Neural progenitor cell (in vitro differentiated cells): ENCODE results near the gene LDLRAD2. TPM values are rescaled to one million over a fixed set of nuclear protein-coding genes. Genes with fewer than 3 reads are reported as not detected.

Experiments used
- DNase-seq: peaks from one replicate; pipeline ENCODE4 v3.0.0-alpha.2; 2016; ENCODE audit warnings: low spot score
- H2AFZ ChIP-seq: fragments of 200-600 bp; sonication (generic); replicated peaks from 2 replicates; pipeline ENCODE4 v1.6.1; 2016; ENCODE audit warnings: antibody characterized with exemption
- H3F3A ChIP-seq: fragments of 200-600 bp; sonication (generic); 2 replicates; pipeline ENCODE4 v1.6.1; 2016; ENCODE audit warnings: antibody characterized with exemption, low read depth
- H3K27ac ChIP-seq: fragments of 200-600 bp; sonication (generic); 2 replicates; pipeline ENCODE4 v1.5.1; 2016; ENCODE audit warnings: mild to moderate bottlenecking
- H3K27me3 ChIP-seq: fragments of 200-600 bp; sonication (generic); 2 replicates; pipeline ENCODE4 v1.6.1; 2016; ENCODE audit warnings: mild to moderate bottlenecking, moderate library complexity
- H3K36me3 ChIP-seq: fragments of 200-600 bp; sonication (generic); 2 replicates; pipeline ENCODE4 v1.5.1; 2016
- H3K4me1 ChIP-seq: fragments of 200-600 bp; sonication (generic); 2 replicates; pipeline ENCODE4 v1.6.1; 2016; ENCODE audit warnings: mixed run types
- H3K4me2 ChIP-seq: fragments of 200-600 bp; sonication (generic); 2 replicates; pipeline ENCODE4 v1.6.1; 2016
- H3K4me3 ChIP-seq: fragments of 200-600 bp; sonication (generic); 2 replicates; pipeline ENCODE4 v1.5.1; 2016
- H3K79me2 ChIP-seq: fragments of 200-600 bp; sonication (generic); 2 replicates; pipeline ENCODE4 v1.6.1; 2016; ENCODE audit warnings: low read depth
- H3K9ac ChIP-seq: fragments of 200-600 bp; sonication (generic); 2 replicates; pipeline ENCODE4 v1.6.1; 2016
- H3K9me3 ChIP-seq: fragments of 200-600 bp; sonication (generic); 2 replicates; pipeline ENCODE4 v1.5.1; 2016; ENCODE audit warnings: low read depth
- H4K20me1 ChIP-seq: fragments of 200-600 bp; sonication (generic); 2 replicates; pipeline ENCODE4 v1.6.1; 2016; ENCODE audit warnings: low read depth
- H3K27ac Mint-ChIP-seq: 3 replicates; pipeline ENCODE4 v1.8.0; 2021; ENCODE audit warnings: mixed read lengths
- H3K27me3 Mint-ChIP-seq: 2 replicates; pipeline ENCODE4 v1.8.0; 2022; ENCODE audit warnings: low read depth, mild to moderate bottlenecking, inconsistent platforms, moderate library complexity, mixed read lengths; ENCODE audit not compliant: insufficient read depth
- H3K36me3 Mint-ChIP-seq: 3 replicates; pipeline ENCODE4 v1.8.0; 2021; ENCODE audit warnings: mixed read lengths
- H3K4me1 Mint-ChIP-seq: 3 replicates; pipeline ENCODE4 v1.8.0; 2021; ENCODE audit warnings: mixed read lengths
- H3K4me3 Mint-ChIP-seq: 3 replicates; pipeline ENCODE4 v1.8.0; 2021; ENCODE audit warnings: mild to moderate bottlenecking, moderate library complexity, mixed read lengths
- H3K9me3 Mint-ChIP-seq: 3 replicates; pipeline ENCODE4 v1.8.0; 2020; ENCODE audit warnings: mixed read lengths
- CTCF ChIP-seq: fragments of 200-600 bp; sonication (generic); IDR thresholded peaks from 2 replicates; pipeline ENCODE4 v1.5.1; 2017; ENCODE audit warnings: antibody characterized with exemption, mild to moderate bottlenecking
- EZH2 ChIP-seq: fragments of 200-600 bp; sonication (generic); IDR thresholded peaks from 2 replicates; pipeline ENCODE4 v1.6.1; 2017; ENCODE audit warnings: antibody characterized with exemption, mild to moderate bottlenecking, moderate library complexity
- EZH2phosphoT487 ChIP-seq: fragments of 200-600 bp; sonication (generic); IDR thresholded peaks from 2 replicates; pipeline ENCODE4 v1.6.1; 2017; ENCODE audit warnings: antibody characterized with exemption
- total RNA-seq: library from RNA; depleted of rRNA; stranded (reverse); fragments of >200 nt; gene quantifications from 2 replicates; pipeline ENCODE4 v1.2.3, GENCODE V29; 2015; ENCODE audit warnings: low replicate concordance

The LDLRAD2 gene
- total RNA-seq, 1 donor from 2014 or later, result 0.67 TPM

GRCh38 chr1:21801100-21801499 lies 11.0 kb upstream of the LDLRAD2 start:
- TF ChIP-seq EZH2phosphoT487, result no peak
- no peak for TF ChIP-seq EZH2
- no peak for TF ChIP-seq CTCF
- H3K27ac Mint-ChIP-seq, result no peak overlapping the region

GRCh38 chr1:21804536-21804935 lies 7.5 kb upstream of the LDLRAD2 start:
- Histone ChIP-seq H3F3A (no peaks in the 10 kb centered on the region), H3K79me2 (no peaks in the 10 kb centered on the region), H4K20me1 (no peaks in the 10 kb centered on the region), H3K27ac (no peak overlapping the region), H3K4me1 (no peaks in the 10 kb centered on the region), H3K9ac (no peak overlapping the region), H3K36me3 (no peaks in the 10 kb centered on the region), H3K4me2 (no peak overlapping the region), H3K27me3 (no peaks in the 10 kb centered on the region), H3K4me3 (no peak overlapping the region), H3K9me3 (no peaks in the 10 kb centered on the region), H2AFZ (no peak overlapping the region)
- Mint-ChIP-seq H3K4me1 (no peaks in the 10 kb centered on the region), H3K36me3 (no peaks in the 10 kb centered on the region), H3K9me3 (no peaks in the 10 kb centered on the region), H3K4me3 (no peak overlapping the region), H3K27me3 (peaks cover 4% of the 10 kb centered on the region), H3K27ac (no peak overlapping the region)
- DNase-seq, result no peak
- TF ChIP-seq CTCF, result no peak

More at GRCh38 chr1:21801100-21801499, 11.0 kb upstream of the LDLRAD2 start:
- Histone ChIP-seq H3K4me3 (no peak overlapping the region), H3K4me2 (no peak overlapping the region), H3K9me3 (no peaks in the 10 kb centered on the region), H3K27me3 (no peaks in the 10 kb centered on the region), H4K20me1 (no peaks in the 10 kb centered on the region), H3K27ac (no peak overlapping the region), H3K79me2 (no peaks in the 10 kb centered on the region), H3K4me1 (no peaks in the 10 kb centered on the region), H3F3A (no peaks in the 10 kb centered on the region), H2AFZ (no peak overlapping the region), H3K9ac (no peak overlapping the region), H3K36me3 (no peaks in the 10 kb centered on the region)
- no peaks in the 10 kb centered on the region for H3K36me3 Mint-ChIP-seq
- no peaks in the 10 kb centered on the region for H3K4me1 Mint-ChIP-seq
- H3K4me3 Mint-ChIP-seq, result no peak overlapping the region
- DNase-seq, result no peak
- no peaks in the 10 kb centered on the region for H3K9me3 Mint-ChIP-seq
- H3K27me3 Mint-ChIP-seq, result peaks cover 2% of the 10 kb centered on the region

DNA sequence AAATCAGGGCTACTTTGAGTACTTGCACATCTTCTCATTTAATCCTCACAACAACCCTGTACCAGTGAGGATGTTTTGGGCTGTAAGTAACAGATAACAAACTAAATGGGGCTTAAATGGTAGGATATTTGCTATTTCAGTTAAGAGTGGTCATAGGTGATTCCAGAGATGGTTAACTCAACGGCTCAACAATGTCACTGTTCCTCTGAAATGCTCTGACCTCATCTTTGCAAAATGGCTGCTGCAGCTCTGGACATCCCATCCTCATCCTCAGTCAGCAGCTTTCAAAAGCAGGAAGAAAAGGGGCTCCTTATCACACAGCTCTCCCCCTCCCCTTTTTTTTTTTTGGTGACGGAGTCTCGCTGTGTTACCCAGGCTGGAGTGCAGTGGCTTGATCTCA lies 1.5 kb downstream of the LDLRAD2 start:
- Mint-ChIP-seq H3K4me1 (peaks cover 29% of the 10 kb centered on the region), H3K36me3 (no peaks in the 10 kb centered on the region), H3K27ac (no peak overlapping the region), H3K4me3 (peak overlapping the region; percentile 46), H3K27me3 (peaks cover 4% of the 10 kb centered on the region), H3K9me3 (no peaks in the 10 kb centered on the region)
- H3F3A ChIP-seq, result no peaks in the 10 kb centered on the region
- no peaks in the 10 kb centered on the region for H3K79me2 ChIP-seq
- no peak overlapping the region for H2AFZ ChIP-seq
- no peak overlapping the region for H3K4me2 ChIP-seq
- no peak overlapping the region for H3K27ac ChIP-seq
- no peak overlapping the region for H3K9ac ChIP-seq
- no peak for DNase-seq
- no peak overlapping the region for H3K4me3 ChIP-seq
- no peaks in the 10 kb centered on the region for H4K20me1 ChIP-seq
- no peaks in the 10 kb centered on the region for H3K4me1 ChIP-seq
- H3K27me3 ChIP-seq, result peaks cover 13% of the 10 kb centered on the region
- TF ChIP-seq EZH2 (no peak), CTCF (no peak), EZH2phosphoT487 (no peak)
- H3K36me3 ChIP-seq, result no peaks in the 10 kb centered on the region
- no peaks in the 10 kb centered on the region for H3K9me3 ChIP-seq
